Measurements from ENCODE around the gene ABCB1.
"Not testable (repeated sequence)": the region's sequence is repeated elsewhere in the genome, so short reads cannot be mapped to it uniquely, and the experiment has no call there.

The ABCB1 gene

GRCh38 chr7:87575521-87575920 is 25.2 kb downstream of the ABCB1 start:
- no peak for DNase-seq (ENCODE audit: low read depth, low spot score)

- no peak for DNase-seq (ENCODE audit: low read depth, low spot score)
These were observed 26.1 kb downstream of the ABCB1 start for GRCh38 chr7:87574630-87575029.

GRCh38 chr7:87572513-87572912 is 28.2 kb downstream of the ABCB1 start:
- not testable (repeated sequence) for DNase-seq (ENCODE audit: low read depth, low spot score)

GRCh38 chr7:87570178-87570577 is 30.5 kb downstream of the ABCB1 start:
- DNase-seq (ENCODE audit: low read depth, low spot score): no peak

- DNase-seq (ENCODE audit: low read depth, low spot score): no peak
These were observed 33.6 kb downstream of the ABCB1 start for GRCh38 chr7:87567052-87567451.

- no peak for DNase-seq (ENCODE audit: low read depth, low spot score)
These were observed 34.3 kb downstream of the ABCB1 start for GRCh38 chr7:87566311-87566900.

- DNase-seq (ENCODE audit: low read depth, low spot score): no peak
These were observed 34.8 kb downstream of the ABCB1 start for GRCh38 chr7:87565877-87566276.

- no peak for DNase-seq (ENCODE audit: low read depth, low spot score)
These were observed 36.3 kb downstream of the ABCB1 start for GRCh38 chr7:87564296-87564963.

- no peak for DNase-seq (ENCODE audit: low read depth, low spot score)
These were observed 39.0 kb downstream of the ABCB1 start for GRCh38 chr7:87561702-87562101.

GRCh38 chr7:87561102-87561501 is 39.6 kb downstream of the ABCB1 start:
- no peak for DNase-seq (ENCODE audit: low read depth, low spot score)

- no peak for DNase-seq (ENCODE audit: low read depth, low spot score)
These were observed 48.3 kb downstream of the ABCB1 start for GRCh38 chr7:87552351-87552900.

GRCh38 chr7:87548123-87548919 is 52.4 kb downstream of the ABCB1 start:
- DNase-seq (ENCODE audit: low read depth, low spot score): no peak

- no peak for DNase-seq (ENCODE audit: low read depth, low spot score)
These were observed 54.9 kb downstream of the ABCB1 start for GRCh38 chr7:87545760-87546159.

- DNase-seq (ENCODE audit: low read depth, low spot score): no peak
These were observed 57.1 kb downstream of the ABCB1 start for GRCh38 chr7:87543623-87544022.

- no peak for DNase-seq (ENCODE audit: low read depth, low spot score)
These were observed 59.0 kb downstream of the ABCB1 start for GRCh38 chr7:87541648-87542047.

- no peak for DNase-seq (ENCODE audit: low read depth, low spot score)
These were observed 62.6 kb downstream of the ABCB1 start for GRCh38 chr7:87538052-87538451.

GRCh38 chr7:87534072-87534471 is 66.6 kb downstream of the ABCB1 start:
- no peak for DNase-seq (ENCODE audit: low read depth, low spot score)

- DNase-seq (ENCODE audit: low read depth, low spot score): no peak
These were observed 70.6 kb downstream of the ABCB1 start for GRCh38 chr7:87530126-87530525.

GRCh38 chr7:87528730-87529129 is 72.0 kb downstream of the ABCB1 start:
- DNase-seq (ENCODE audit: low read depth, low spot score): no peak

- DNase-seq (ENCODE audit: low read depth, low spot score): no peak
These were observed 81.9 kb downstream of the ABCB1 start for GRCh38 chr7:87518735-87519134.

- DNase-seq (ENCODE audit: low read depth, low spot score): no peak
These were observed 82.8 kb downstream of the ABCB1 start for GRCh38 chr7:87517891-87518290.

- no peak for DNase-seq (ENCODE audit: low read depth, low spot score)
These were observed 83.4 kb downstream of the ABCB1 start for GRCh38 chr7:87517136-87517815.

All from brain pericyte (primary cell).